Activated CD4-positive, alpha-beta T cell treated with anti-CD3 and anti-CD28 coated beads, Interleukin-2, amount 10 ng/mL, durations not matched to agents 7 days and 5 days (primary cell): ENCODE measurements around the gene MEIS3. TPM values are rescaled to one million over a fixed set of nuclear protein-coding genes. Genes with fewer than 3 reads are reported as not detected.
"Not testable (repeated sequence)": the region's sequence is repeated elsewhere in the genome, so short reads cannot be mapped to it uniquely, and the experiment has no call there.

Experiments
- CTCF ChIA-PET: fragments of 350-600 bp; sonication (Branson Sonifier 250); formaldehyde crosslinking; loops from one replicate; lab custom pipeline; 2021; ENCODE audit warnings: antibody characterized with exemption; lab: Charles Lee
- POLR2A ChIA-PET: fragments of 350-600 bp; sonication (Branson Sonifier 250); formaldehyde crosslinking; loops from one replicate; lab custom pipeline; 2021; ENCODE audit warnings: antibody characterized with exemption; lab: Charles Lee
- DNase-seq: peaks from one replicate; pipeline ENCODE4 v3.0.0-alpha.2; 2020
- H3K27ac Mint-ChIP-seq: one replicate; pipeline ENCODE4 v1.8.0; 2021; ENCODE audit warnings: mild to moderate bottlenecking, moderate library complexity, mixed read lengths
- H3K27me3 Mint-ChIP-seq: one replicate; pipeline ENCODE4 v1.8.0; 2021; ENCODE audit warnings: mixed read lengths
- H3K36me3 Mint-ChIP-seq: one replicate; pipeline ENCODE4 v1.8.0; 2021; ENCODE audit warnings: low read depth, mixed read lengths
- H3K4me1 Mint-ChIP-seq: one replicate; pipeline ENCODE4 v1.8.0; 2021; ENCODE audit warnings: mixed read lengths
- H3K4me3 Mint-ChIP-seq: one replicate; pipeline ENCODE4 v1.8.0; 2021; ENCODE audit warnings: mild to moderate bottlenecking, moderate library complexity, mixed read lengths
- H3K9me3 Mint-ChIP-seq: one replicate; pipeline ENCODE4 v1.8.0; 2021; ENCODE audit warnings: mixed read lengths
- total RNA-seq, 2 experiments: library from RNA; stranded (reverse); gene quantifications; one replicate each; pipeline ENCODE4 v1.2.3, GENCODE V29; 2021

The MEIS3 gene
- total RNA-seq, 2 experiments from 2014 or later = not detected

- Mint-ChIP-seq H3K36me3 (no peaks in the 10 kb centered on the region), H3K27me3 (peaks cover 81% of the 10 kb centered on the region), H3K27ac (no peak overlapping the region), H3K4me3 (no peak overlapping the region), H3K9me3 (no peaks in the 10 kb centered on the region), H3K4me1 (peaks cover 15% of the 10 kb centered on the region)
- ChIA-PET POLR2A (no interaction called here), CTCF (no interaction called here)
- DNase-seq = no peak
These were observed 2.0 kb upstream of the MEIS3 start for GRCh38 chr19:47421244-47421786.

- Mint-ChIP-seq H3K4me3 (no peak overlapping the region), H3K27me3 (peaks cover 83% of the 10 kb centered on the region)
- CTCF ChIA-PET = no interaction called here
These were observed 462 bp upstream of the MEIS3 start for GRCh38 chr19:47419789-47420188.

GRCh38 chr19:47418692-47419029 is 666 bp downstream of the MEIS3 start:
- CTCF ChIA-PET = interaction anchor here (0.6 kb wide), 1 partner anchor 240 kb away, joined by 3 read pairs; no protein-coding TSS in a partner anchor
- H3K4me3 Mint-ChIP-seq = no peak overlapping the region

More at GRCh38 chr19:47419789-47420188, 462 bp upstream of the MEIS3 start:
- POLR2A ChIA-PET = no interaction called here
- Mint-ChIP-seq H3K36me3 (no peaks in the 10 kb centered on the region), H3K27ac (no peak overlapping the region), H3K4me1 (peaks cover 15% of the 10 kb centered on the region), H3K9me3 (no peaks in the 10 kb centered on the region)
- DNase-seq = no peak

GRCh38 chr19:47417746-47418691 is 1.3 kb downstream of the MEIS3 start:
- CTCF ChIA-PET = interaction anchor here (0.6 to 1.6 kb wide), 3 partner anchors 10 to 240 kb away, joined by 3 to 4 read pairs (median 3); no protein-coding TSS in a partner anchor
- no peak for DNase-seq
- Mint-ChIP-seq H3K36me3 (no peaks in the 10 kb centered on the region), H3K4me1 (peaks cover 15% of the 10 kb centered on the region), H3K9me3 (no peaks in the 10 kb centered on the region), H3K27ac (peak overlapping the region; percentile 17), H3K27me3 (peaks cover 75% of the 10 kb centered on the region), H3K4me3 (no peak overlapping the region)
- POLR2A ChIA-PET = no interaction called here

More at GRCh38 chr19:47418692-47419029, 666 bp downstream of the MEIS3 start:
- Mint-ChIP-seq H3K9me3 (no peaks in the 10 kb centered on the region), H3K27ac (no peak overlapping the region), H3K27me3 (peaks cover 80% of the 10 kb centered on the region), H3K4me1 (peaks cover 15% of the 10 kb centered on the region), H3K36me3 (no peaks in the 10 kb centered on the region)
- POLR2A ChIA-PET = no interaction called here
- no peak for DNase-seq

- peaks cover 13% of the 10 kb centered on the region for H3K4me1 Mint-ChIP-seq
- H3K9me3 Mint-ChIP-seq = no peaks in the 10 kb centered on the region
- ChIA-PET POLR2A (no interaction called here), CTCF (interaction anchor here (0.6 to 1.6 kb wide), 3 partner anchors 11 to 1993 kb away, joined by 3 to 4 read pairs (median 3); no protein-coding TSS in a partner anchor)
- DNase-seq = no peak
- no peak overlapping the region for H3K4me3 Mint-ChIP-seq
- H3K27me3 Mint-ChIP-seq = peaks cover 67% of the 10 kb centered on the region
- no peaks in the 10 kb centered on the region for H3K36me3 Mint-ChIP-seq
- H3K27ac Mint-ChIP-seq = no peak overlapping the region
These were observed 2.1 kb downstream of the MEIS3 start for GRCh38 chr19:47417107-47417745.

- Mint-ChIP-seq H3K4me3 (no peak overlapping the region), H3K9me3 (no peaks in the 10 kb centered on the region), H3K4me1 (peaks cover 12% of the 10 kb centered on the region), H3K27ac (no peak overlapping the region), H3K27me3 (peaks cover 63% of the 10 kb centered on the region), H3K36me3 (no peaks in the 10 kb centered on the region)
- POLR2A ChIA-PET = no interaction called here
- CTCF ChIA-PET = interaction anchor here (1.2 to 1.6 kb wide), 3 partner anchors 11 to 25 kb away, joined by 3 to 4 read pairs (median 3); no protein-coding TSS in a partner anchor
- DNase-seq = no peak
These were observed 2.7 kb downstream of the MEIS3 start for GRCh38 chr19:47416643-47416985.

GRCh38 chr19:47415953-47416642 is 3.2 kb downstream of the MEIS3 start:
- POLR2A ChIA-PET = no interaction called here
- Mint-ChIP-seq H3K4me1 (peaks cover 12% of the 10 kb centered on the region), H3K9me3 (no peaks in the 10 kb centered on the region), H3K27me3 (peaks cover 58% of the 10 kb centered on the region), H3K27ac (no peak overlapping the region), H3K4me3 (no peak overlapping the region), H3K36me3 (no peaks in the 10 kb centered on the region)
- no peak for DNase-seq
- CTCF ChIA-PET = interaction anchor here (0.6 to 1.6 kb wide), 4 partner anchors 12 to 29 kb away, joined by 3 to 5 read pairs (median 4); no protein-coding TSS in a partner anchor

- H3K36me3 Mint-ChIP-seq = no peaks in the 10 kb centered on the region
- H3K27me3 Mint-ChIP-seq = peaks cover 42% of the 10 kb centered on the region
- no peaks in the 10 kb centered on the region for H3K9me3 Mint-ChIP-seq
- no peak for DNase-seq
- CTCF ChIA-PET = interaction anchor here (0.6 kb wide), 1 partner anchor 283 kb away, joined by 4 read pairs; no protein-coding TSS in a partner anchor
- H3K27ac Mint-ChIP-seq = no peak overlapping the region
- H3K4me1 Mint-ChIP-seq = peaks cover 10% of the 10 kb centered on the region
- H3K4me3 Mint-ChIP-seq = no peak overlapping the region
- POLR2A ChIA-PET = no interaction called here
These were observed 4.9 kb downstream of the MEIS3 start for GRCh38 chr19:47414469-47414868.

GRCh38 chr19:47413941-47414340 is 5.4 kb downstream of the MEIS3 start:
- no peaks in the 10 kb centered on the region for H3K36me3 Mint-ChIP-seq
- H3K4me3 Mint-ChIP-seq = no peak overlapping the region
- H3K27me3 Mint-ChIP-seq = peaks cover 45% of the 10 kb centered on the region
- CTCF ChIA-PET = interaction anchor here (0.6 kb wide), 1 partner anchor 282 kb away, joined by 4 read pairs; no protein-coding TSS in a partner anchor
- H3K9me3 Mint-ChIP-seq = no peaks in the 10 kb centered on the region
- POLR2A ChIA-PET = no interaction called here
- no peak overlapping the region for H3K27ac Mint-ChIP-seq
- DNase-seq = no peak
- H3K4me1 Mint-ChIP-seq = peaks cover 10% of the 10 kb centered on the region

GRCh38 chr19:47411696-47412095 is 7.6 kb downstream of the MEIS3 start:
- H3K27ac Mint-ChIP-seq, H3K36me3 Mint-ChIP-seq, DNase-seq, POLR2A ChIA-PET, H3K4me1 Mint-ChIP-seq, H3K4me3 Mint-ChIP-seq, H3K9me3 Mint-ChIP-seq: not testable (repeated sequence)
- H3K27me3 Mint-ChIP-seq = peaks cover 38% of the 10 kb centered on the region
- CTCF ChIA-PET = interaction anchor here (0.6 kb wide), 1 partner anchor 122 kb away, joined by 3 read pairs; no protein-coding TSS in a partner anchor

- DNase-seq = no peak
- Mint-ChIP-seq H3K4me1 (no peaks in the 10 kb centered on the region), H3K4me3 (no peak overlapping the region), H3K36me3 (no peaks in the 10 kb centered on the region), H3K27ac (no peak overlapping the region), H3K9me3 (no peaks in the 10 kb centered on the region), H3K27me3 (peaks cover 38% of the 10 kb centered on the region)
- CTCF ChIA-PET = interaction anchor here (0.6 kb wide), 2 partner anchors 33 to 82 kb away, joined by 3 read pairs; no protein-coding TSS in a partner anchor
- POLR2A ChIA-PET = no interaction called here
These were observed 8.2 kb downstream of the MEIS3 start for GRCh38 chr19:47411101-47411500.
